BLaER1 treated with 17β-estradiol and CSF1 and Interleukin-3, amounts not matched to agents 10 nM and 100 nM (cell line): ENCODE results near the gene CALML5.
A peak's percentile ranks its signal among the peaks of the same experiment; 100 is the strongest.
"Not testable (repeated sequence)": the region's sequence is repeated elsewhere in the genome, so short reads cannot be mapped to it uniquely, and the experiment has no call there.

ENCODE experiments used
- H3K27ac ChIP-seq, 11 experiments: shearing (Covaris generic); formaldehyde crosslinking; 2 replicates each; pipeline ENCODE4 v1.8.1; 2022
- H3K27me3 ChIP-seq, 11 experiments: shearing (Covaris generic); formaldehyde crosslinking; 2 replicates each; pipeline ENCODE4 v1.8.1; 2022
- H3K36me3 ChIP-seq, 11 experiments: shearing (Covaris generic); formaldehyde crosslinking; 2 replicates each; pipeline ENCODE4 v1.8.1; 2022
- H3K4me1 ChIP-seq, 10 experiments: shearing (Covaris generic); formaldehyde crosslinking; 2 replicates each; pipeline ENCODE4 v1.8.1; 2022
- H3K4me2 ChIP-seq, 11 experiments: shearing (Covaris generic); formaldehyde crosslinking; 2 replicates each; pipeline ENCODE4 v1.8.1; 2022
- H3K4me3 ChIP-seq, 10 experiments: shearing (Covaris generic); formaldehyde crosslinking; 2 replicates each; pipeline ENCODE4 v1.8.1; 2022
- H3K9ac ChIP-seq, 11 experiments: shearing (Covaris generic); formaldehyde crosslinking; 2 replicates each; pipeline ENCODE4 v1.8.1; 2022
- H3K9me3 ChIP-seq, 11 experiments: shearing (Covaris generic); formaldehyde crosslinking; replicated peaks in 1 of 11; 2 replicates each; pipeline ENCODE4 v1.8.1; 2022
- H4K20me1 ChIP-seq, 11 experiments: shearing (Covaris generic); formaldehyde crosslinking; 2 replicates each; pipeline ENCODE4 v1.8.1; 2022
- Cebpa-rat ChIP-seq, 11 experiments: shearing (Covaris generic); IDR thresholded peaks; 2 replicates each; pipeline ENCODE4 v1.8.1; 2022

Gene CALML5

GRCh38 chr10:5481121-5481520 lies 18.2 kb downstream of the CALML5 start:
- Histone ChIP-seq H3K27ac (no peak overlapping the region), H3K36me3 (no peaks in the 10 kb centered on the region), H3K27me3 (no peaks in the 10 kb centered on the region), H3K9ac (no peak overlapping the region), H4K20me1 (no peaks in the 10 kb centered on the region), H3K9me3 (no peaks in the 10 kb centered on the region), H3K4me1 (peaks cover 5 to 28% (median 21%) of the 10 kb centered on the region in 10 experiments; a peak in 14 of 20 replicates), H3K4me2 (no peak overlapping the region), H3K4me3 (no peak overlapping the region)
- TF ChIP-seq Cebpa-rat (IDR thresholded peaks at IDR 0.05): no peak

GRCh38 chr10:5480162-5480941 lies 19.0 kb downstream of the CALML5 start:
- no peak for TF ChIP-seq Cebpa-rat (IDR thresholded peaks at IDR 0.05)
- Histone ChIP-seq H3K4me2 (peak overlapping the region; percentile 32 to 67 (median 48); a peak in 19 of 22 replicates), H3K9me3 (no peaks in the 10 kb centered on the region), H3K9ac (no peak overlapping the region), H3K4me1 (peaks cover 5 to 28% (median 21%) of the 10 kb centered on the region in 10 experiments; a peak in 14 of 20 replicates), H3K4me3 (no peak overlapping the region), H4K20me1 (no peaks in the 10 kb centered on the region), H3K27ac (no peak overlapping the region), H3K27me3 (no peaks in the 10 kb centered on the region), H3K36me3 (no peaks in the 10 kb centered on the region)

GRCh38 chr10:5479481-5480161 lies 19.7 kb downstream of the CALML5 start:
- Histone ChIP-seq H3K4me2 (peak overlapping the region; percentile 32 to 67 (median 48); a peak in 19 of 22 replicates), H4K20me1 (no peaks in the 10 kb centered on the region), H3K27me3 (no peaks in the 10 kb centered on the region), H3K36me3 (no peaks in the 10 kb centered on the region), H3K27ac (no peak overlapping the region), H3K4me1 (peaks cover 5 to 28% (median 21%) of the 10 kb centered on the region in 10 experiments; a peak in 14 of 20 replicates), H3K9ac (no peak overlapping the region), H3K4me3 (no peak overlapping the region), H3K9me3 (no peaks in the 10 kb centered on the region)
- no peak for TF ChIP-seq Cebpa-rat (IDR thresholded peaks at IDR 0.05)

- H3K9ac ChIP-seq: no peak overlapping the region
- no peaks in the 10 kb centered on the region for H3K36me3 ChIP-seq
- no peak overlapping the region for H3K4me3 ChIP-seq
- H3K9me3 ChIP-seq: no peaks in the 10 kb centered on the region
- H4K20me1 ChIP-seq: no peaks in the 10 kb centered on the region
- H3K4me1 ChIP-seq: peaks cover 5 to 28% (median 21%) of the 10 kb centered on the region in 10 experiments; a peak in 14 of 20 replicates
- no peaks in the 10 kb centered on the region for H3K27me3 ChIP-seq
- H3K4me2 ChIP-seq: peak overlapping the region in 6 of 11 experiments; percentile 9 to 56 (median 38); a peak in 9 of 22 replicates
- TF ChIP-seq Cebpa-rat (IDR thresholded peaks at IDR 0.05): no peak
- no peak overlapping the region for H3K27ac ChIP-seq
These were observed 20.6 kb downstream of the CALML5 start for GRCh38 chr10:5478694-5479305.

GRCh38 chr10:5477948-5478693 lies 21.2 kb downstream of the CALML5 start:
- Histone ChIP-seq H3K9me3 (no peaks in the 10 kb centered on the region), H3K27me3 (no peaks in the 10 kb centered on the region), H3K36me3 (no peaks in the 10 kb centered on the region), H3K4me2 (peak overlapping the region in 6 of 11 experiments; percentile 9 to 56 (median 38); a peak in 9 of 22 replicates), H4K20me1 (no peaks in the 10 kb centered on the region), H3K4me3 (no peak overlapping the region), H3K9ac (no peak overlapping the region), H3K27ac (no peak overlapping the region), H3K4me1 (peaks cover 5 to 28% (median 21%) of the 10 kb centered on the region in 10 experiments; a peak in 14 of 20 replicates)
- TF ChIP-seq Cebpa-rat (IDR thresholded peaks at IDR 0.05): no peak

GRCh38 chr10:5476918-5477525 lies 22.3 kb downstream of the CALML5 start:
- no peak overlapping the region for H3K9ac ChIP-seq
- H3K4me1 ChIP-seq: peaks cover 5 to 28% (median 21%) of the 10 kb centered on the region in 10 experiments; a peak in 14 of 20 replicates
- no peak overlapping the region for H3K4me3 ChIP-seq
- H3K4me2 ChIP-seq: no peak overlapping the region
- no peaks in the 10 kb centered on the region for H4K20me1 ChIP-seq
- H3K27me3 ChIP-seq: no peaks in the 10 kb centered on the region
- no peaks in the 10 kb centered on the region for H3K9me3 ChIP-seq
- no peaks in the 10 kb centered on the region for H3K36me3 ChIP-seq
- H3K27ac ChIP-seq: no peak overlapping the region
- no peak for TF ChIP-seq Cebpa-rat (IDR thresholded peaks at IDR 0.05)

GRCh38 chr10:5475974-5476807 lies 23.2 kb downstream of the CALML5 start:
- not testable (repeated sequence) for H4K20me1 ChIP-seq, H3K4me3 ChIP-seq, H3K27me3 ChIP-seq, H3K9ac ChIP-seq, H3K36me3 ChIP-seq, H3K9me3 ChIP-seq, H3K4me2 ChIP-seq, H3K27ac ChIP-seq
- H3K4me1 ChIP-seq: peaks cover 5 to 28% (median 21%) of the 10 kb centered on the region in 10 experiments; a peak in 14 of 20 replicates

GRCh38 chr10:5475088-5475487 lies 24.3 kb downstream of the CALML5 start:
- not testable (repeated sequence) for H3K27ac ChIP-seq, H3K36me3 ChIP-seq, H3K4me3 ChIP-seq, H3K27me3 ChIP-seq, H3K9ac ChIP-seq, H4K20me1 ChIP-seq, H3K9me3 ChIP-seq, H3K4me2 ChIP-seq
- peaks cover 5 to 23% (median 17%) of the 10 kb centered on the region in 10 experiments; a peak in 14 of 20 replicates for H3K4me1 ChIP-seq

- not testable (repeated sequence) for H3K27ac ChIP-seq, H3K36me3 ChIP-seq, H3K4me2 ChIP-seq, H3K4me3 ChIP-seq, H3K27me3 ChIP-seq, H3K9me3 ChIP-seq, H4K20me1 ChIP-seq, H3K9ac ChIP-seq
- H3K4me1 ChIP-seq: peaks cover under 1 to 18% (median 12%) of the 10 kb centered on the region in 10 experiments; a peak in 14 of 20 replicates
These were observed 24.7 kb downstream of the CALML5 start for GRCh38 chr10:5474642-5475041.
